ENCODE results near the gene ADORA3.

Gene ADORA3

DNA sequence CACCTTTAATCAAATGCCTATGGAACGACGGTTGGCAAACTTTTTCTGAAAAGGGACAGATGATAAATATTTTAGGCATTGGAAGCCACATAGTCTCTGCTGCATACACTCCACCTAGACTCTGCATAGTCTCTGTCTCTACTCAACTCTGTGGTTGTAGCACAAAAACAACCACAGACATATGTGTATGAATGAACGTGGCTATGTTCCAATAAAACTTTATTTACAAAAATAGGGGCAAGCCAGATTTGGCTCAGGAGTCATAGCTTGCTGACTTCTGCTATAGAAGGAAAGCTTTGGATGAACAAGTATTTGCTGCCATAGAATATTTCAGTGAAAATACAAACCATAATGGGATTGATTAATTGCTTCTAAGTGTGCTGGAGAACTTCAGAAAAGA lies 37.5 kb upstream of the ADORA3 start:
- TF ChIP-seq ZFX (IDR thresholded peaks at IDR 0.05; ENCODE audit: borderline replicate concordance), result no peak
- TF ChIP-seq, protein P1, sequence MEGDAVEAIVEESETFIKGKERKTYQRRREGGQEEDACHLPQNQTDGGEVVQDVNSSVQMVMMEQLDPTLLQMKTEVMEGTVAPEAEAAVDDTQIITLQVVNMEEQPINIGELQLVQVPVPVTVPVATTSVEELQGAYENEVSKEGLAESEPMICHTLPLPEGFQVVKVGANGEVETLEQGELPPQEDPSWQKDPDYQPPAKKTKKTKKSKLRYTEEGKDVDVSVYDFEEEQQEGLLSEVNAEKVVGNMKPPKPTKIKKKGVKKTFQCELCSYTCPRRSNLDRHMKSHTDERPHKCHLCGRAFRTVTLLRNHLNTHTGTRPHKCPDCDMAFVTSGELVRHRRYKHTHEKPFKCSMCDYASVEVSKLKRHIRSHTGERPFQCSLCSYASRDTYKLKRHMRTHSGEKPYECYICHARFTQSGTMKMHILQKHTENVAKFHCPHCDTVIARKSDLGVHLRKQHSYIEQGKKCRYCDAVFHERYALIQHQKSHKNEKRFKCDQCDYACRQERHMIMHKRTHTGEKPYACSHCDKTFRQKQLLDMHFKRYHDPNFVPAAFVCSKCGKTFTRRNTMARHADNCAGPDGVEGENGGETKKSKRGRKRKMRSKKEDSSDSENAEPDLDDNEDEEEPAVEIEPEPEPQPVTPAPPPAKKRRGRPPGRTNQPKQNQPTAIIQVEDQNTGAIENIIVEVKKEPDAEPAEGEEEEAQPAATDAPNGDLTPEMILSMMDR (IDR thresholded peaks at IDR 0.05), result no peak
- no peak overlapping the region for H3K27ac ChIP-seq

DNA sequence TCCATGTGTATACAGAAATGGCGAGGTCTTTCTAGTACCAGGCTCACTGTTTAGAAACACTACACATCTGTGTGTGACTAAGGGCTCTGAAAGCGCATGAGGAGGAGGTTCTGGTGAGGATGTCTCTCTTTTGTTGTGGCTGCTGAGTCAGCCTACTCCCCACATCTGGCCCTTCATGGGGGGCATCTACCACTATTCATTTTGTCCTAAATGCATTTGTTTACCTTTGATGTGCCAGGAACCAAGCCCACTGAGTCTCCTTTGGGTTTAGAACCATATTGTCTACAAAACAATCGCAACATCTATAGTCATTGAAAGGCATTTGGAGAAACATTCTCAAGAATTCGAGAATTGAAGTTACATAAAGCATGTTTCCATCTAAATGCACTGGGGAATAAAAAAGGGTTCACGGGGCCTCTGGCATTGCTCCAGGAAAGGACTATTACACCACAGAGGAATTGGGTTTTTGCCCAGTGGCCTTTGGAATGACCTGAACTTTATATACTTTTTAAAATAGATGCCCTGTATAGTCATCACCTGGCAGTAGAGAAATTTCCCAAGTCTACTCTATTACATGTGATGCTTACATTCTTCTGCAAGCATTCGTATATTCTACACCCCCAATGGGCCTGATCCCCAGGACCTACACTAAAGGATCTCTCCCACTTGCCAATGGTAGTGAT lies 35.1 kb upstream of the ADORA3 start:
- no peak overlapping the region for H3K27ac ChIP-seq
- no peak for TF ChIP-seq ZFX (IDR thresholded peaks at IDR 0.05; ENCODE audit: borderline replicate concordance)
- TF ChIP-seq, protein P1 (IDR thresholded peaks at IDR 0.05), result no peak

DNA sequence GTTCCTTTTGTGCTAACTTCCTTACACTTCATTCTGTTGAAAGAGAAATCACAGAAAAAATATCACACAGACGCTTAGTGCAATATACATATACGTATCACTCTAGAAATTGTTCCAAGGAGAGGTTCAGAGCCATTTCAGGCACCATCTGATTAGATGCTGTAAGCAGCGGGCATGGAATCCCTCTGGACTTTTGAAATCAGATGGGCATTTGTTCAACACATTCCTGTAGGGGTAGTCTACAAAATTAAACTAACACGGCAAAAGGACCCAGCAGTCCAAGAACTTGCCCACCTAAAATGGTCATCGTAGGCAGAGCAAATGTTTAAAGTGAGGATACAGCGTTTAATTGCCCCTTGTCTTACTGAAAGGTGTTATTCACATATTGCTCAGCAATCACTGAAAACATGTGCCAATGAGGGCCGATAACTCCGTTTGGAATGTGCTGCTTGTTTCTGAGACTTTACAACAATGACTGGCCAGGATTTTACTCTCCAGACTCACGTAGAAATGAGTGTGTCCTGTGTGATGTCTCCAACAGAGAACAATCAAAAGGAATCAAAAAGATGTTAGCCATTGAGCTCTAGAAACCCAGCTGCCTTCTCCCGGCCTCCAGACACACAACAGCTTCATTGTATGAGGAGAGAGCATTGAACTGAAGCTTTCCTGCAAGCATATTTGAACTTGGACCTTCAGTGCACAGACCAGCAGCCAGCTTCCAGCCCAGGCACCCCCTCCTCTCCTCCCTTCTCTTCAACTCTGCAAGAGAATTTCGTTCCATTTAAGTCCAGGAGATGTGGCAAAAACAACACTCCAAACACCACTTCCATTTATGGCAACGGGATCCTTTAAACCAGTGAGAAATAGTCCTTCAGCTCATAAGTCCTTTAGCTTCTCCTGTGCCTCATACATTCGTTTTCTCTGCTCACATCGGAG lies 32.1 kb upstream of the ADORA3 start:
- TF ChIP-seq, protein P1 (IDR thresholded peaks at IDR 0.05), result no peak
- no peak for TF ChIP-seq ZFX (IDR thresholded peaks at IDR 0.05; ENCODE audit: borderline replicate concordance)
- no peak overlapping the region for H3K27ac ChIP-seq

DNA sequence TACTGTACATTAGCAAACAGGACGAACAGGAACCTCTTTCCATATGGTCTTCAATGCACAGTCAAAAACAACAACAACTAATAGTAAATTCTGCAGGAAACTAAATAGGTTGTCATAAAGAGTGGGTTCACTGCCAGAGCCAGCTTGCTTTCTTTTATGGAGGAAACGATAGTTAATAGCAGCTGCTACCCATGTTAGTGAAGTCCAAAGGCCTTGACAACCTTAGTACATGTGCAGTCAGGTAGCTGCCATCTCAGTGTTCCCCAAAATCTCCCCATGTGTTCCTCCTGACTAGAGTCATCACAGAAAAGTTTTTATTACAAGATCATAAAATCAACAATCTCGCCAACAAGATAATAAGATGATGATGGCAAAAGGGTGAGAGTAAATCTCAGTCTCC lies 16.6 kb upstream of the ADORA3 start:
- H3K27ac ChIP-seq, result no peak overlapping the region
- TF ChIP-seq ZFX (IDR thresholded peaks at IDR 0.05; ENCODE audit: borderline replicate concordance), result no peak
- TF ChIP-seq, protein P1 (IDR thresholded peaks at IDR 0.05), result no peak

DNA sequence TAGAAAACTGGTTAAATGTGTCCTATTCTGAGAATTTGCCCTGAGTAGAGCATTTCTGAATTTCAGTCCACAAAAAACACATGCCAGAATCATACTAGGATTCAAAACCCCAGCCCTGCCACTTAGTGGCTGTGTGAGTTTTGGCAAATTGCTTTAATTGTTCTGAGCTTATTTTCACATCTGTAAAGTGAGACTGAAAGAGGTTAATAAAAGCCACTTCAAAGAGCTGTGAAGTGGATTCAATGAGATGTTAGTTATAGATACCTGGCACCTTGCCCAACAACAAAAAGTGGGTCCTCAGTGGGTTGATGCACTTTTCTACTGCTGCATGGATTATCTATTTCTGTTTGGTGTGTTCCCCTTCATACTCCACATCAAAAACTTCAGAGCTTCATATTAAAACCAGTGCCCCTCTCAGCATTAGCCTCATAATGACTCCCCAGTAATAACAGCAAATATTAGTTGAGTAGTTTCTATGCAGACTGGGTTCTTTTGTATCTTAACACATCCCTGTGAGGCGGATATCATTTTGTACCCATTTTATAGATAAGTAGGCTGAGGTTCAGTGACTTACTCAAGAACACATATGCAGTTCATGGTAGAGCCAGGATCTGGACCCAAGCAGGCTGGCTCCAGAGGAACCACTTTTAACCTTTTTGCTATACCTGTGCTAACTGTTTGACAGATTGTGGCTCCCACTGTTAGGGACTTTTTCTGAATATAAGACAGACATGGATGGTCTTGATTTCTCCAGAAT lies 14.2 kb upstream of the ADORA3 start:
- TF ChIP-seq, protein P1 (IDR thresholded peaks at IDR 0.05), result no peak
- TF ChIP-seq ZFX (IDR thresholded peaks at IDR 0.05; ENCODE audit: borderline replicate concordance), result no peak
- no peak overlapping the region for H3K27ac ChIP-seq

DNA sequence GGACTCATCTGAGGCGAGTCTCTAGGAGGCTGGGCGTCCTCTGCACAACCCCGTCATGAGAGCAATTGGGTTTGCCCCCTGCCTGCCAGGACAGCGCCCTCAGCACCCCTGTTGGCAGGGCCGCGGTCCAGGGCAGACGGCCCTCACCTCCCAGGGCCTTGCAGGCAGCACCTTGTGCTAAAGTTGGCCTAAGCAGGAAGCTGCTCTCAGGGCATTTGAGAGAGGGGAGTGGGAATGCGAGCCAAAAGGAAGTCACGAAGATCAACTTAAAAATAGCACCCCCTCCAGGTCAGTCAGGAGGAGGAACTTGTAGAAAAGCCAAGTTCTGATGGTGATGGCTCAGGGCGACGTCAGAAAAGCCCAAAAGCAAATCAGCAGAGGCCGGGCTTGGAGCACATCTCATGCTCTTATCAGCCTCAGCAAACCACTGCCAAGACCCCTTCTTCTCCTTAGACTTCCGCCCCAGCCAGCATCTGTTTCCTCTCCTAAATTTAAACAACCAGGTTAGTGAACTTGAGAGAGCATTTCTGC lies 12.6 kb upstream of the ADORA3 start:
- H3K27ac ChIP-seq, result no peak overlapping the region
- TF ChIP-seq, protein P1 (IDR thresholded peaks at IDR 0.05), result 0 out of 2 replicates have a peak, but pooled peaks have one; percentile 15
- no peak for TF ChIP-seq ZFX (IDR thresholded peaks at IDR 0.05; ENCODE audit: borderline replicate concordance)

Data from 22Rv1 (cell line).